ENCODE results near the gene PEF1.

PEF1 gene

GRCh38 chr1:31584869-31585735 is 59.6 kb downstream of the PEF1 start:
- TF ChIP-seq CTCF (IDR thresholded peaks at IDR 0.05) = no peak
- peaks cover 40% of the 10 kb centered on the region for H3K27me3 ChIP-seq
- H3K36me3 ChIP-seq = no peaks in the 10 kb centered on the region
- H3K4me1 ChIP-seq (ENCODE audit: control insufficient read depth in 1 of 2, insufficient read depth in 1 of 2, low read depth in 1 of 2, low read length in 1 of 2) = no peaks in the 10 kb centered on the region
- no peaks in the 10 kb centered on the region for H3K9me3 ChIP-seq
- H3K27ac ChIP-seq = no peak overlapping the region
- H3K4me3 ChIP-seq (ENCODE audit: low read depth in 1 of 2, low read length in 1 of 2) = no peak overlapping the region

GRCh38 chr1:31583995-31584868 is 60.4 kb downstream of the PEF1 start:
- TF ChIP-seq CTCF (IDR thresholded peaks at IDR 0.05) = no peak
- Histone ChIP-seq H3K4me1 (ENCODE audit: control insufficient read depth in 1 of 2, insufficient read depth in 1 of 2, low read depth in 1 of 2, low read length in 1 of 2) (no peaks in the 10 kb centered on the region), H3K36me3 (no peaks in the 10 kb centered on the region), H3K9me3 (no peaks in the 10 kb centered on the region), H3K27me3 (peaks cover 32% of the 10 kb centered on the region), H3K4me3 (ENCODE audit: low read depth in 1 of 2, low read length in 1 of 2) (no peak overlapping the region), H3K27ac (no peak overlapping the region)

- H3K4me3 ChIP-seq (ENCODE audit: low read depth in 1 of 2, low read length in 1 of 2) = no peak overlapping the region
- H3K36me3 ChIP-seq = no peaks in the 10 kb centered on the region
- H3K27ac ChIP-seq = no peak overlapping the region
- no peaks in the 10 kb centered on the region for H3K4me1 ChIP-seq (ENCODE audit: control insufficient read depth in 1 of 2, insufficient read depth in 1 of 2, low read depth in 1 of 2, low read length in 1 of 2)
- no peaks in the 10 kb centered on the region for H3K9me3 ChIP-seq
- peaks cover 23% of the 10 kb centered on the region for H3K27me3 ChIP-seq
- no peak for TF ChIP-seq CTCF (IDR thresholded peaks at IDR 0.05)
Measured at GRCh38 chr1:31583082-31583994, 61.3 kb downstream of the PEF1 start.

GRCh38 chr1:31581821-31582810 is 62.6 kb downstream of the PEF1 start:
- H3K4me1 ChIP-seq (ENCODE audit: control insufficient read depth in 1 of 2, insufficient read depth in 1 of 2, low read depth in 1 of 2, low read length in 1 of 2) = no peaks in the 10 kb centered on the region

More at GRCh38 chr1:31581821-31582810, 62.6 kb downstream of the PEF1 start:
- Histone ChIP-seq H3K27me3 (peaks cover 21% of the 10 kb centered on the region), H3K36me3 (no peaks in the 10 kb centered on the region), H3K9me3 (no peaks in the 10 kb centered on the region), H3K4me3 (ENCODE audit: low read depth in 1 of 2, low read length in 1 of 2) (no peak overlapping the region), H3K27ac (no peak overlapping the region)
- TF ChIP-seq CTCF (IDR thresholded peaks at IDR 0.05) = no peak
